NCI-H2107 (cell line): ENCODE measurements around the gene DUOXA1.
A peak's percentile ranks its signal among the peaks of the same experiment; 100 is the strongest.

Experiments
- DNase-seq: peaks from one replicate; lab custom pipeline; 2025; lab: John Stamatoyannopoulos, UW

The DUOXA1 gene

DNA sequence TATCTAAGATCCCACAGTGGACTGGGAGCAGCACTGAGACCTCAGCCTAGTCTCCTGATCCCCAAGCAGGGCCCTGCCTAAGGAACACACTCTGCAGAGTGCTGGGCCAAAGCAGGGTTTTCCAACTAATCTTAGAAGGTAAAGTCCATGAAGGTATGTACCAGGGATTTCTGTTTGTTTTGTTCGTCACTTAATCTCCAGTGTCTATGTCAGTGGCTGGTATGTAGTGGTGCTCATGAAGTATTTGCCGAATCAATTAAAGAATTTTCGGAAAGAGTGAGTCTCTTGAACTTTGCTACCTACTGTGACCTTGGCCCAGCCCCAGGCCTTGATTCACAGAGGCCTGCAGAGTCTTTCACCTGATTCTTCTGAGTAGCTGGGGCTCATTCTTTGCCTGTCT lies 1.8 kb upstream of the DUOXA1 start:
- DNase-seq: no peak

DNA sequence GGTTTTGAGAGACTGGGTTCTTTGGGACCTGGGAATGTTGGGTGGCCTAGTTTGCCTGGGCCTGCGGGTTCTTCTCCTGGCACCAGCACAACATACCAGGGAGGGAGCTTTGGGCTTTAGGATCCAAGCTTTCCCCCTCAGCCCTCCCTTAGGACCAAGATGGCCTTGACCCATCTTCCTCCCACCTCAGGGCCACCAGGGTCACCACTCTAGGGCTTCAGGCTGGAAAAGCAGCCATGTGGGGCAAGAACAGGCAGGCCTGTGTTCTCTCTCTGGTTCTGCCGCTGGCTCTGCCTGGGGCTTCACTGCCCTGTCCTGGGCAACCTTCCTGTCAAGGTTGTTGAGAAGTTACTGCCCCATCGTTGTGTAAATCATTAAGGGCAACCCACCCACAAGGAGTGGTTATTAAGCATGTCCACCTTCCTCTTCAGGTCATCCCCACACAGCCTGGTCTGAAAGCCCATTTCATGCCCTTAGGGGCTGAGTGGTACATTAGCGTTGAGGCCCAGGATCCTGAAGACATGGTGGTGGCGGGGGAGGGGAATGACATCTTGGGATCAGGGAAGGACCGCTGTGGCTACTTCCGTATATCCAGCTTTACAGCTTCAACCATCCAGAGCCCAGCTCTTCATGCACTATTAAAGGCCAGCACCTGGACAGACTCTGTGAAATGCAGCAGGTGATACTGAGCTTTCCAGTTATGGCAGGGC lies 767 bp upstream of the DUOXA1 start:
- DNase-seq: no peak

- DNase-seq: no peak
Observed at GRCh38 chr15:45128971-45129639, 574 bp downstream of the DUOXA1 start.

- no peak for DNase-seq
Observed at GRCh38 chr15:45126535-45127158, 3.0 kb downstream of the DUOXA1 start.

GRCh38 chr15:45123397-45123796 lies 6.3 kb downstream of the DUOXA1 start:
- DNase-seq: no peak

DNA sequence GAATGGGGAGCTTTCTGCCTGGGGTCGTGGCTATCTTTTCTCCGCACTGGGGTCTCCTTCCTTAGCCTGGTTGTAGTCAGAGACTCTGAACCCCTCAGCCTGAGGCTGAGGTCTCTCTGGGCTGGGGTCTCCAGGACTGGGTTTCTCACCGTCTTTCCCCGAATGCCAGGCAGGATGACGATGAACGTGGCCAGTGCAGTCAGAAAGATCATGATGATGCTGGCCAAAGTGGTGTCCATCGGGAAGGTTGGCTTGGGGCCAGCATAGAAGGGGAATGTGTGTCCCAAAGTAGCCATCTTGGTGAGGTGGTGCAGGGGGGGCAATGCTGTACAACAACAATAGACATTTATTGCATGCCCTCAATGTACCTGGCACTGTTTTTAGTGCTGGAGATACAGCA lies 7.0 kb downstream of the DUOXA1 start:
- DNase-seq: no peak

DNA sequence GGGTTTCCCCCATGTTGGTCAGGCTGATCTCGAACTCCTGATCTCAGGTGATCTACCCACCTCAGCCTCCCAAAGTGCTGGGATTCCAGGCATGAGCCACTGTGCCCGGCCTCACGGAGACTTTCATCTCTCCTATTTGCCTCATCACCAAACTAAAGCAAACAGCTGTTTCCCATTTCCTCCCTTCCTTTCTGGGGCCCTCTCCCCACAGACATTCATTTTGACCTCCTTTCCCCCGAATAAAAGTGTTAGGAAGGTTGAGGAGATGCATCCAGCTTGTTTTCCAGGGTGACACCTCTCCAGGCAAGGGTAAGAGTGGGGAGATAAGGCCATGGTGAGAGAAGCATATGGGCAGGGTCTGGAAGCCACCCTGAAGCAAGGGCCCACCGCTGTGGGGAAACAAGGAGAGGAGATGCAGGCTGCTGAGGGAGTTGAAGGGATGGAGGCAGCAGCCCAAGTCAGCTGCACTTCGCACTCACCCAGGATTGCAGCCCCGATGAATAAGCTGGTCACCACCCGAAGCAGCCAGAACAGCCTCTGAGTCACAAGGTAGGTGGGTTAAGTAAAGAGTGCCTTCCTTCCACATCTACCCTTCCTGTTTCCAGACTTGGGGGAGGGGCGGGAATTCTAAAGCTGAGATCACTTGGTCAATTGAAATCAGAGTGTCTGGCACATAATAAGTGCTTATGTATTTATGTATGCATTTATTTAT lies 7.8 kb downstream of the DUOXA1 start:
- no peak for DNase-seq

DNA sequence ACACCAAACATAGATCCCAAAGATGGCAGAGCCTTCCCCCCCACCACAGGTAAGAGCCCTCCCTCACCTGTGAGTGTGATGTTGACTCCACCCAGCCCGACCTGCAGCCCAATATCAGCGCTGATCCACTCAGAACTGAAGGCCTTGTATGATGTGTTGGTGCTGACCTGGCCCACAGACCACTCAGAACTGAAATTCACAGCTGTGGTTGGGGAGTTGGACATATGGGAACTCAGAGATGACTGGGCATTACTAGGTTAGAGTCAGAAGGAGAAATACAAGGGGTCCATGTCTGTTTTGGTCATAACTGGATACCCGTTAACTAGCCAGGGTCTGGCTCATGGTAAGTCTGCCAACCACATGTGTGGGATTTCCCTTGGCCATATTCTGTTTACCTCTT lies 8.7 kb downstream of the DUOXA1 start:
- DNase-seq: no peak

- DNase-seq: no peak
Observed at GRCh38 chr15:45120081-45120972, 9.4 kb downstream of the DUOXA1 start.

DNA sequence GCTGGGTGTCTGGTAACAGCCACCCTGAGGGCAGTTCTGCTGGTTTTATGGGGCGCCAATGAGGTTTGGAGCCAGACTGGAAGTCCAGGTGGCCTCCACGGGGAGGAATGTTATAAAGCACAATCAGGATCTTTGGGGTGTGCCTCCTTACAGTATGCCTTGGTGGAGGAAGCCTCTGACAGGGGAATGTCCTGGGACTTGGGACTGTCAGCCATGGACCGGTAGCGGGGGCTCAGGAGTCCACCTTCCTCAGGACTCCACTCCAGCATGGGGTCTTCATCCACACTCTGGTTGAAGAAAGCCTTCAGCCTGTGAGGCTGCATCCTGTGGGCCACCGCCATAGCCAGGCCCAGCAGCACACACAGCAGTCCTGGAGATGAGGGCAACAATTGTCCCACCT lies 10.7 kb downstream of the DUOXA1 start:
- no peak for DNase-seq

GRCh38 chr15:45118131-45118588 lies 11.5 kb downstream of the DUOXA1 start:
- peak; percentile 48 for DNase-seq

GRCh38 chr15:45117308-45118130 lies 12.2 kb downstream of the DUOXA1 start:
- DNase-seq: no peak

GRCh38 chr15:45116482-45117307 lies 13.0 kb downstream of the DUOXA1 start:
- DNase-seq: no peak

- no peak for DNase-seq
Observed at GRCh38 chr15:45116006-45116481, 13.6 kb downstream of the DUOXA1 start.

DNA sequence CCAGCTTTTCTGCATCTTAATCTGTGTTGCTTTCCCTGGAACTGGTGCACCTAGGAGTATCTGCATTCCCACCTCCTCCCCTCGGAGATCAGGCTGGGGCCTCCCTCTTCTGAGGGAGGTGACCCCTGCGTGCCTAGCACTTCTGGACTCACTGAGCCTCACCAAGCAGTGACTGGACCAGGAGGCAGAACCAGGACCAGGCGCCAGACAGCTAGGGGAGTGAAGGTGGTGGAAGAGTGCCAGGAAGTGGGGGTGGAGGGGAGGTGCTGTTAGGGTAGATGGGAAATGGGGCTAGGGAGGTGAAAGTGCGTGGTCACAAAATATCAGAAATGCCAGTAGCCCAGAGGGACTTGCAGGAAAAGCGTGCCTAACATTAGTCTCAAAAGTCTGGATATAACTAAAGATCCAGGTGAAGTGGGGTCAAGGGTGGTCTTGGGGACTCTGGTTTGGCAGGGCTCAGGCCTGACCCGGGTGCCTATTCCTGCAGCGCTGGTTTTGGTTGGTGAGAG lies 14.3 kb downstream of the DUOXA1 start:
- no peak for DNase-seq

DNA sequence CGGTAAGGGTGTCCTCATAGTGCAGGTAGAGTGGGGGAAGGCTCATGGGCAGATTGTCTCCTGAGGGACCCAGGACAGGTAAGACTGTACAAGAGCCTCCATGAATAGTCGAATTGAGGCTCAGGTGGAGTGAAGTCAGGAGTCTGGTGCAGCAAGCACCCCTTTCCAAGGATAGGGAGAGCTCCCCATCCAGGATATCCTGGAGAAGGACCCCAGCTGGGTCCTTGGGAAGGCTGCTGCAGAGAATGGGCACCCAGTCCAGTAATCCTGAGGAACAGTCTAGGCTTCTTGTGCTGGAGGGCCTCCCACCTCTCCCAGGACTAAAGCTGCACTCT lies 15.0 kb downstream of the DUOXA1 start:
- no peak for DNase-seq

DNA sequence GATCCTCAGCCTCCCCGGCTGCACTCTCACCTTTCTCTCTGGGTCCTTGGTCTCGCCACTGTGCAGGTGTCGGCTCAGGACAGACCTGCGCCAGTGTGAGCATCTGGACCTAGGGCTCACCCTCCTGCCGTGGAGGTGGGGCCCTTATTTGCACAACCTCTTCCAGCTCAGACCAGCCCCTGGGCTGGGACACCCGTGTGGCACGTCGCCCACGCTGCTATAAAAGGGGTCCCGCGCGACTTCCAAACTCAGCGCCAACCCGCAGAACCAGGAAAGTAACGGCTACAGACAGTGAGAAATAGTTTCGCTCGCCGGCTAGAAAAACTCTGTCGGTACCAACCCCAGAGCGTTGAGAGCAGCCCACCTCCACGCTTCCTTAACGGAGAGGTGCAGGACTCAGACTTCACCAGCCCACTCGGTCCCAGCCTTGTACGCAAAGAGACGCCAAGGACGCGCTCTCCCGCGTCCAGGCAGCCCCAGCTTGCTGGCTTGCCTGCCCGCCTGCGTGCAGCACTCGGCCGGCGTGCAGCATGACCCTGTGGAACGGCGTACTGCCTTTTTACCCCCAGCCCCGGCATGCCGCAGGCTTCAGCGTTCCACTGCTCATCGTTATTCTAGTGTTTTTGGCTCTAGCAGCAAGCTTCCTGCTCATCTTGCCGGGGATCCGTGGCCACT lies 15.5 kb downstream of the DUOXA1 start, which contains the start of the genes DUOX2 and DUOXA2:
Gene DUOX2 (minus strand): TSS at position 97 of the 675 bp plus-strand sequence. CDS start 761 bp downstream, outside the sequence.
Gene DUOXA2 (plus strand): TSS at position 251 of the 675 bp plus-strand sequence. CDS start 280 bp downstream, at position 531.
- DNase-seq: no peak

DNA sequence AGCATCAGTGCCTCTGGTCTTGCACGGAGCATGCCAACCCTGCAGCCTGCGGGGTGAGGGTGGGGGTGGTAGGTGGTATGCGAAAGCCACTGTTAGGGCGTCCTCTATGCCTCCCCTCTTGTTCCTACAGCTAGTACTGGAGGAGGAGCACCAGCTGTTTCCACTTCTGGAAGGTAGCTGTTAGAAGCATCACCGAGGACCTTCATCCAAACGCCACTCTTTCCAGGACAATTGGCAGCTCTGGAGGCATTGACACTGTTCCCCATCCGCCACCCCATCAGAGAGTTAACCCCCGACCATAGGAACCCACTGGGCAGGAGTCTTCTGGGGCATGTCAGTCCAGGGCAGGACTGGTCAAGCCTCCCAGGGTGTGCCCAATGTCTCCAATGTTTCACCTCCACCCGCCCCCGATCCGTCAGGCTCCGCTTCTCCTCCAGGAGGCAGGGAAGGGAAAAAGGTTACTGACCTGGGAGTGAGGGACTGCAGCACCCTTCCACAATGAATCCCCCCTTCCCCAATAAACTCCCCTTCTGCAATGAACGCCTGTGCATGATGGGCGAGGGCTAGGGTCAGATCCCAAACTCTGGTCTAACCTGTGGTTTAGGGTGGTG lies 16.2 kb downstream of the DUOXA1 start:
- no peak for DNase-seq
